UCSD-AML1 (cell line): ENCODE results near the gene SLC36A3.
"Not testable (repeated sequence)": the region's sequence is repeated elsewhere in the genome, so short reads cannot be mapped to it uniquely, and the experiment has no call there.

Experiments used
- DNase-seq: peaks from one replicate; lab custom pipeline; 2025; ENCODE audit not compliant: unreplicated experiment; lab: John Stamatoyannopoulos, UW

SLC36A3 gene

DNA sequence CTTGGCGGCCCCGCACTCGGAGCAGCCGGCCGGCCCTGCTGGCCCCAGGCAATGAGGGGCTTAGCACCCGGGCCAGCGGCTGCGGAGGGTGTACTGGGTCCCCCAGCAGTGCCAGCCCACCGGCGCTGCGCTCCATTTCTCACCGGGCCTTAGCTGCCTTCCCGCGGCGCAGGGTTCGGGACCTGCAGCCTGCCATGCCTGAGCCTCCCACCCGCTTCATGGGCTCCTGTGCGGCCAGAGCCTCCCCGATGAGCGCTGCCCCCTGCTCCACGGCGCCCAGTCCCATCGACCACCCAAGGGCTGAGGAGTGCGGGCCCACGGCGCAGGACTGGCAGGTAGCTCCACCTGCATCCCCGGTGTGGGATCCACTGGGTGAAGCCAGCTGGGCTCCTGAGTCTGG, 5.7 kb upstream of the SLC36A3 start:
- not testable (repeated sequence) for DNase-seq

DNA sequence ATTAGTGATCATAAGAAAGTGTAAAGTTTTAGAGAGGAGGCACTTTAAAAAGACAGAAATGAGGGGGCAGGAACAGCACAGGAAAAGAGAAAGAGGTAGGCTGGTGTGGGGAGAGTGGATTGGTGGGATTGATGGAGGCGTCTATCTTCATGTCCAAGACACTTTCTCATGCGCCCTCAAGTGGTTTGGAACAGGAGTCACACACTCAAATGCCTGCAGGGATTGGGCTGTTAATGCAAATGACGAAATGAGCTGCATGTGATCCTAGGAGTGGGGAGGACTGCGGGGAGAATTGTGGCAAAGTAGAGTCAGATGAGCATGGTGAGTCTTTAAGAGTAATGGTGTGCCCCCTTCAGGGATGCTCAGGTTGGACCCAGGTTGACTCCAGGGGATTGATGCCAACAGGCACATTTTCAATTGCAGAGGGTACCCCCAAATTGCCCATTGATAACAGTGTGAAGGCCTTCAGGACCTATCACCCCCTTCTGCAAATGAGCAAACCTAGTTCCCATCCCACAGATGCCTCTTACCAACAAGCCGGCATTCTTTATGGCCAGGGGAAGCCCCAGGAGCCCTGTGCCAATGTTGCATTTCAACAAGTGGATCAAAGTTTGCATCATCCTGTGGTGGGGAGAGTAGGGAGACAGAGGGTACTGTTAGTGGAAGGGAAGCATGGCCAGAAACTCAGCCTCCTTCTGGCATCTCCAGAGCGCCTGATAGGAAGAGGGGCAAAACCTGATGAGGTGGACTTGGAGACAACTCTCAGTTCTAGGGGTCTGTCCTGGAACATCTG, 5.3 kb downstream of the SLC36A3 start:
- DNase-seq, result no peak

DNA sequence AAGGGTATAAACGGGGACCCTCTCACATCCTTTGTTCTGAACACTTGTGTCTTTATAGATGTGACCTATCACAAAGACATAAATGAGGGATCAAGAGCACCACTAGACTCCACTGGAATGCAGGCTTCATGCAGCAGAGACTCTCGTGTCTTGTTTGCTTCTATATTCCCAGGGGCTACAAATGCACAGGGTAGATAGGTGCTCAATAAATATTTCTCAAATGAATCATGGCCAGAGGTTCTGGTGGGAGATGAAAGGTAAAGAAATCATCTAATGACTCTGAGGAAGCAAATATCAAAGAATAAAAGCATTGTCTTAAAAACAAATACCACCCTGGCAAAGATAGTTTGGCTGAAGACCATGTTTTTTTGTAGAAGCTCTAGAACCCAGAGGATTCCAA, 6.6 kb downstream of the SLC36A3 start:
- DNase-seq, result no peak

DNA sequence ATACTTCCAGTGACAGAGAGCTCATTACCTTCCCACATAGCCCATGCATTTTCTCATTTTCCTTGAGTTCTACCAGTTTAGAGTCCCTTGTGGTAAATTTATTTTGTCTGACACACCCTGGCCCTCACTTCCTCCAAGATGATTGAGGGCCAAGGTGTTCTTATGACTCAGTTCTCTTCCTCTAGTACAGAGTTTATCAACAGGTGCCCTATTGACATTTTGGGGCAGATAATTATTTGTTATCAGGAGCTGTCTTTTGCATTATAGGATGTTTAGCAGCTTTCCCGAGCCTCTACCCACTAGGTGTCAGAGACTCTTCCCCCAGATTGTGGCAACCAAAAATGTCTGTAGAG, 7.1 kb downstream of the SLC36A3 start:
- no peak for DNase-seq

DNA sequence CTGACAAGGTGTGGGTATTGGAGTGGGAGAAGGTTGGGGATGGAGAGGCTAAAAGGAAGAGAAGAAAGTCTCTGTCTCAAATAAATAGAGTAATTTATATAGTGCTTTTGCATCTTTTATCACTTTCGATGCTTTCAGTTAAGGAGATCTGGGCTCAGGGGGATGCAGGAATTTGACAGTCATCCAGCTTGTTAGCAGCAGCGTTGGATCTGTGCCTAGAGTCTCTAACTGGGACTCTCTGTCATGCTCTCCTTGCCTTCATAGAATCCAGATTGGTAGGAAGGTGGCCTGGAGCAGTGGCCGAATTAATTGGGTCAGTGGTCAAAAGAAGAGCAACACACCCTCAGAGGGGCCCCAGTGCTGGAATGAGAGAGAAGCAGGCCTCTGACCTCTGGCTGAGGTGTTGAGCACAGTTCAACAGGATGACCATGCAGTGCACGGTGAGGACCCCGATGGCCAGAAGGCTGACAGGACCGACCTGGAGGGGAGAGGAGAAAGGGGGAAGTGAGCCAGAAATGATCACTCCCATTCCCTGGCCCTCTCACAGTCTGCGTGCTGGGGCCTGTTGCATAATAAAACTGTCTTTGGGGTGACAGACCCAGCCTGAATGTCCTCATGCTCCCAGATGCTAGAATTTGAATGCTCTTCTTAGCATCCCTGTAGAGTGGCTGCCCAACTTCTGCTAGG, 7.6 kb downstream of the SLC36A3 start:
- DNase-seq, result no peak

DNA sequence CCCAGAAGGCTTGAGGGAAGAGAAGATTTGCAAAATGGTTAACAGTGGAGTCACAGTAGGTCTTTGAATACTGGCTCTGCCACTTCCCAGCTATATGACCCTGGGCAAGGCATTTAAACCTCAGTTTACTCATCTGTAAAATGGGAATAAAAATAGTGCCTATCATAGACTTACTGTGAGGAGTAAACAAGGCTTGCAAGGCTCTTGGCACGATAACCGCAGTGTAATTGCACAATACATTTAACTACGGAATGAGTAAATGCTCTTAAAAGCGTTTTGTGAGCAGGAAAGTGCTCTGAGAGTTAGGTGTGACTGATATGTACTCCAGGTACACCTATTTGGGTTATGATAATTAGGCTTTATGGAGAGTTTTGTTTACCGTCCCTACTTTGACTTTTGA, 8.4 kb downstream of the SLC36A3 start:
- no peak for DNase-seq

DNA sequence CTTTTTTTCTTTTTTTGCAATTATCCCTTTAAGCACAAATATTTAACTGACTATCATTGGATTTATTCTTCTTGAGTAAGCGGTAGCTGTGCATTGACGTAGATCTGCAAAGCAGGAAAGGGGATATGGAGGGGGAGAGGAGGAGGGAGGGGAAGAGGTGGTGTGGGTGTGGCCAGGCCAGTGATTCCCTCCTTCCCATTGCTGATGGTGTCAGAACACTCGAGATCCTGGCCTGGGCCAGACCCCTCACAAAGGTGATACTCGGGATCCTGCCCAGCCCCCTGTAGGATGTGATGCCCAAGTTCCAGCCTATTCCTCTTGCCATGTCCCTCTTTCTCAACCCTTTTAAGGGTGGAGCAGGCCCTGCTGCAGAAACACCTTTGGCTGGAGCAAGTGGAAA, 9.9 kb downstream of the SLC36A3 start:
- no peak for DNase-seq

DNA sequence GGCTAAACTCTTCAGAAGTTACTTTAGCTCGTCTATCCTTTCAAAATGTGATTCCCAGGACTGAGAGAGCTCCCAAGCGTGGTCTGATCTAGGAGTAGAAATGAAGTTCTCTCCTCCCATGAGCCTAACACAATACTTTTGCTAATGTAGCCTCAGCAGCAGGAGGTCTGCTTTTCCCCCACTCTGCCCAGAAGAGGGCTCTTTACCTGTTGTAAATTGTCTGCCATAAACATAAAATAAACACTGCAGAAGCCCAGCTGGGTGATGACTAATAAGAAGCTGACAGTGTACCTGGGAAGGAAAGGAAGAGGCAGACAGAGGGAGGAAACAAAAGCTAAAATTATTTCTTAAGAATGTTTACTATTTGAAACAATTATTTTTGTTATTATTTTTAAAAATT, 15.4 kb downstream of the SLC36A3 start:
- DNase-seq, result no peak

DNA sequence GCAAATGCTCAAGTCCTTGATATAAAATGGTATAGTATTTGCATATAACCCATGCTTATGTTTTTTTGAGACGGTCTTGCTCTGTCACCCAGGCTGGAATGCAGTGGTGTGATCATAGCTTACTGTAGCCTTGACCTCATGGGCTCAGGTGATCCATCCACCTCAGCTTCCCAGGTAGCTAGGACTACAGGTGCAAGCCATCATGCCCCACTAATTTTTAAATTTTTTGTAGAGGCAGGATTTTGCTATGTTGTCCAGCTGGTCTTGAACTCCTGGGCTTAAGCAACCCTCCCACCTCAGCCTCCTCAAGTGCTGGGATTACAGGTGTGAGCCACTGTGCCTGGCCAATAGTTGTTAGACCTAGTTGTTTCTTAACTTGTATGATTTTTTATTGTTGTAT, 17.3 kb downstream of the SLC36A3 start:
- DNase-seq, result no peak

DNA sequence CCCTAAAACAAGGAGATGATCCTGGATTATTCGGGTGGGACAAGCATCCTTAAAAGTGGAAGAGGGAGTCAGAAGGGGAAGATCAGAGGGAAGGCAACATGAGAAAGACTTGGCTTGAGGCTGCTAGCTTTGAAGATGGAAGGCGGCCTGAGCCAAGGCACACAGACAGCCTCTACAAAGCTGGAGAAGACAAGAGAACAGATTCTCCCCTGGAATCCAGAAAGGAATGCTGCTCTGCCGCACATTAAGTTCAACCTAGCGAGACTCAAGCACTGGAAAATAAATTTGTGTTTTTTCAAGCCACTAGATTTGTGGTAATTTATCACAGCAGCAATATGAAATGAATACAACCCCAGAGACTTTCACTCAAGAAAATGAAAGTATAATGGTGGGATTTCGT, 17.9 kb downstream of the SLC36A3 start:
- no peak for DNase-seq

DNA sequence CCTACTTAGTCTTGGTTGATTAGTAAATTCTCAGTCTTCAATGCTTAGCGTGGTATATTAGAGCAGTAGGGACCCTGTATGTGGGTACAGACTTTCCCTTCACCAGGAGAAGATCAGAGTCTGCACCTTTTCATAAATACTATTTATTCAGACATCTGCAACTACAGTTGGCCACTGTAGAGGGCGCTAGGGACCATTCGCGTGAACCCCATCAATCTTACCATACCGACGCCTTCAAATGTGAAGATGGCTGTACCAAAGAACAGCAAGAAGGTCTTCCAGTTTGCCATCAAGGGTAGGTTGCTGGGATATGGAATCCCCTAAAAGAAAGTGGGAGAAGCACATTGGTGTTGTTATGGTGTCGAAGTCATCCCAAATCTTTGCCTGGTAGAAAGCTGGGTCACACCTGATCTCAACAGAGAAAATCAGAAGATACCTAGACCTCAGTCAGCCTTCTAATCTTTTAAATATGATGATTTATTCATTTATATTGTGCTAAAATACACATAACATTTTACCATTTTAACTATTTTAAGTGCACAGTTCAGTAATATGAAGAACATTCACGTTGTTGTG, 19.1 kb downstream of the SLC36A3 start:
- DNase-seq, result no peak

DNA sequence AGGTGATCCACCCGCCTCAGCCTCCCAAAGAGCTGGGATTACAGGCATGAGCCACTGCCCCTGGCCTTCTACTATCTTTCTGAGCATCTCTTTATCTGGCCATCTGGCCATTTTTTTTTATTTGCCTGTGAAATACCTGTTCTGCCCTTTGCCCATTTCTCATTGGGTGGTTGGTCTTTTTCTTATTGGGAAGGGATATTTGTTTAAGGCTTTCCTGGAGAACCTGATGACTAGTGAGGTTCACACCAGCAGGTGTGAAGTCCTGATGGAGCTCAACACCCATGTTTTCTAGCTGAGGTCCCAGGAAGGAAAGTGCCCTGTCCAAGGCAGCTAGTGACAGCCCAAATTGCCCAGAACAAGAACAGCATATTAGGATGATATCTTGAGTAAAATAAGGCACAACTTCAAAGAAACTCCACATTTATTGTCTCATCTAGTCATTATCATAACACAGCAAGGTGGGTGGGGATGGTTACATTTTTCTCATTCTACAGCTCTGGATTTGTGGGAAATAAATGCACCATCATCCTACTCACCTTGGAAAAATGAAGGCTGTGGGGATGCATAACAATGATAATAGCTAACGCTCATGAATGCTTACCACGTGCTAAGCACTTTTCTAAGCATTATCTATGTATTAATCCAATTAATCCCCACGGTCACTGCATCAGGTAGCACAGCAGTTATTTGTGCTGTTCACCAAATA, 20.3 kb downstream of the SLC36A3 start:
- no peak for DNase-seq

DNA sequence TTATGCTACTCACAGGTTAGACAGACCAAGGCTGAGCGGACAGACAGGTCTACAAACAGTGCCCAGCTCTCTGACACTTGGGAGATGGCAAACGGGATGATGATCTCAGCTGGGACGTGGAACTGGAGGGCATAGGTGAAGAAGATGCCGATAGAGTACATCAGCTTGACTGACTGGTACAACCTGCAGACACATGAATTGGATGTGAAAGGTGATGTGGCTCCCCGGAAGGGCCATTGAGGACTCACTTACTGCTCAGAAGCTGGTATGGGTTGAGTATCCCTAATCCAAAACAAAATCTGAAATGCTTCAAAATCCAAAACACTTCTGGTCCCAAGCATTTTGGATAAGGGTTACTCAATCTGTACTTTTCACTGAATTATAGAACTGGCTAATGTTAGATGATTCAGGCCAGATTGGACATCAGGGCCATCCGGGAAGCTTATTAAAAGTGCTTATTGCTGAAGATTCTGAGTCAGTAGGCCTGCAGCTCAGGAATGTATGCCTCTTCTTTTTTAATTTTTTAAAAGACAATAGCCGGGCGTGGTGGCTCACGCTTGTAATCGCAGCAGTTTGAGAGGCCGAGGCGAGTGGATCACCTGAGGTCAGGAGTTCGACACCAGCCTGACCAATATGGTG, 22.4 kb downstream of the SLC36A3 start:
- DNase-seq, result no peak

DNA sequence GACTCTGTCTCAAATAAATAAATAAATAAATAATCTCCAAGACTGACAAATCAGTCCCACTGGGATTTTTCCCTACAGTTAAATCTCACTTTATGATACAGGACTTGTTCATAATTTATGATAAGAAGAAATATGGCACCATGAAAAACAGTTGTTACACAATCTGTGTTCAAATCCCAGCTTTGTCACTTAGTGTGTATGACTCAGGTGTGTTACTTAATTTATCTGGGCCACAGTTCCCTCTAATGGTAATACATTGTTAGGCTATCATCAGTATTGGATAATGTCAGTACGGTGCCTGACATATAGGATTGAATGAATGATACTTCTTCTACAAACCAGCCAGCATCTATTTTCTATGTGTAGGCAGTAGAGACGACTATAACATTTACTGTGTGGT, 23.1 kb downstream of the SLC36A3 start:
- no peak for DNase-seq

DNA sequence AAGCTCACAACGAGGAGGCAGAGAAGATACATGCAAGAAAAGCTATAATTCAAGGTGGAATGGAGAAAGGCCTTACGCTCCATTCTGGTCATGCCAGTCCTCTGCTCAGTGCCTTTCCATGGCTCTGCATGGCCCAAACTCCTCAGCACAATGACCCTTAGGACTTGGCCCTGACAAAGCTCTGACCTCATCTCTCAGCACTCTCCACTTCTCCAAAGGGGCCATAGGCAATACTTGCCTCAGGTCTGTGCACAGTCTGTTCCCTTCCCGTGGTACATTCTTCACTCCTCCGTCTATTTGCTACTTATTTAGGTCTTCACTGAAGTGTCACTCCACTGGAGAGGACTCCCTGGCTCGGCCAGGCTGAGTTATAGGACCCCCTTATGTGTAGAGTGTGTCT, 24.7 kb downstream of the SLC36A3 start:
- no peak for DNase-seq

DNA sequence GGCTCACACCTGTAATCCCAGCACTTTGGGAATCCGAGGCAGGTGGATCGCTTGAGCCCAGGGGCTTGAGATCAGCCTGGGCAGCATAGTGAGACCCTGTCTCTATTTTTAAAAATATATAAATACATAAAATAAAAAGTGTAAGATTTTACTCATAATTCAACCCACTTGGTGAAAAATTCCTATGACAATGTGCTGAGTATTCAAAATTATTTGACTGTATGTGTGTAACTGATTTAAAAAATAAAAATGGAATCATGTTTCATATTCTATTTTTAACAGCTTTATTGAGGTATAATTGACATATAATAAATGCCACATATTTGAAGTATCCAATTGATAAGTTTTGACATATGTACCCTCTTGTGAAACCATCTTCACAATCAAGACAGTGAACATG, 27.8 kb downstream of the SLC36A3 start:
- no peak for DNase-seq

DNA sequence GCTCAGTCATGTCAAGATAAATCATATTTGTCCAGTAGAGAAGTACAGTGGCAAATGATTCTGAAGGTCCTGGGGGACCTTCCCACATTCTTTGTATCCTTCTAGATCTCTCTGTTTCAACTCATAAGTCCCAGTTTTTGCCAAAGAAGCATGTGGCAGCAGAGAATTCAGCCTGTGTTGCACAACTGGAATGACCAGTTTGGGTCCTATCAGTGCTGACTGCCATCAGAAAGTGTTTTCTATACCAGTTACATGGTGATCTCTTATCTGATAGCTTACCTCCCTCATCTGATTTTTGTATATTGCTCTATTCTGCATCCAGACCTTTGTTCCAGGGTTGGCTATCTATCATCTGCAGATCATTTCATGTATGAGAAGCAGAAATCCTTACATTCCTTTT, 28.9 kb downstream of the SLC36A3 start:
- DNase-seq, result no peak

DNA sequence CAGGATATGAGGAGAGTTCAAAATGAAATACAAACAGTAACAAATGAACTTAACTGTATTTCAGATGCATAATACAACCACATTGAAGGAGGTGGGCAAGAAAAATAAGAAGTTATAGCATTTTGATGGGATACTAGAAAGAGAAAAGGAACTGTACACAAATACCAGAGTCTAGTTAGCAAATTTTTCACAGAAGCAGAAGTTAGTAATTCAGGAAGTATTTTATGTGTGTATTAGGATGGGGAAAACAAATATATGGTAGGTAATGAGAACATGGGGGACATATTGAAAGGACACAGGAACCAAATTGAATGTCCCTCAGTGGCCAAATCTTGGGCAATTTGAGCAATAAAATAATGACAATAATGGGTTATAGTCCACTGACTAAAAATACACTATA, 32.2 kb downstream of the SLC36A3 start:
- DNase-seq, result no peak

DNA sequence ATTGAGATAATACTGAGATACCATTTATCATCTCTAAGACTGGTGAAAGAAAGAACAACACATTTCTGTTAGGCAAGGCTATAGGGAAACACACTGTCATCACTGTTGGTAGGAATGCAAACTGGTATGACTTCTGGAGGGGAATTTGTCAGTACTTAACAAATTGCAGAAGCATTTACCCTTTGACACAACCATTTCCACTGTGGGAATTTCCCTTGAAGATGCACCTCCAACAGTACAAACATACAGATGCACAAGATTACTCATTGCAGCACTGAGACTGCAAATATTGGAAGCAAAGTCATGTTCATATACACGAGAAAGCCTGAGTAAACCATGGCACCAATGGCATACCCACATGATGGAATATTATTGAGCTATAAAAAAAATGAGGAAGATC, 33.0 kb downstream of the SLC36A3 start:
- DNase-seq, result no peak

DNA sequence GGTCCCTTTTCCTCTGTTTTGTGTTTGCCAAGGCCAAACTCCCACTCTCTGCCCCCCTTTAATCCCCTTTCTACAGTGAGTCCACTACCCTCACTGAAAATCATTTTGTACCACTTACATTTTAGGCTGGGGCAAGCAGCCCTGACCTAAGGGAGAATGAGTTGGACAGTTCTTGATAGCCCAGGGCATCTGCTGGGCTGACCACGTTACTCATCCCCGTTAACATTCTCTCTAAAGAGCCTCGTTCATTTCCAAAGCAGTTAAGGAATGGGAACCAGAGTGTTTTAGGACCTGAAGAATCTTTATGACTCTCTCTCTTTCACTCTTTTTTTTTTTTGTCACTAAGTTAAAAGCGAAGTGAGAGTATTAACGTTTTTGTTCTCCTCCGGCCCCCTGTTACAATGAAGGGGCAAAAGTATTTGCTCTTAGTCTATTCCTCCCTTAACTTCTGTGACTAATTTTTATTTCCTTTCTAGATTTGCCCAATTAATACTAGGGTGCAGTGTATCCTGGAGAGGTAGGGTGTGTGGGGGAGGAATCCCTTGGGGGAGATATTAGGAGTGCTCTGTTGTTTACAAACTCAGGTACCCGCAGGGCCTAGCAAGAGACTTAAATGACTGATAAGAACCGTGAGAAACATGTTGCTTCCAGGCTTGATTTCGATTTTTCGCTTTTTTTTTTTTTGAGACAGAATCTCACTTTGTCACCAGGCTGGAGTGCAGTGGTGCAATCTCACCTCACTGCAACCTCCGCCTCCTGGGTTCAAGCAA, 35.9 kb downstream of the SLC36A3 start:
- no peak for DNase-seq

DNA sequence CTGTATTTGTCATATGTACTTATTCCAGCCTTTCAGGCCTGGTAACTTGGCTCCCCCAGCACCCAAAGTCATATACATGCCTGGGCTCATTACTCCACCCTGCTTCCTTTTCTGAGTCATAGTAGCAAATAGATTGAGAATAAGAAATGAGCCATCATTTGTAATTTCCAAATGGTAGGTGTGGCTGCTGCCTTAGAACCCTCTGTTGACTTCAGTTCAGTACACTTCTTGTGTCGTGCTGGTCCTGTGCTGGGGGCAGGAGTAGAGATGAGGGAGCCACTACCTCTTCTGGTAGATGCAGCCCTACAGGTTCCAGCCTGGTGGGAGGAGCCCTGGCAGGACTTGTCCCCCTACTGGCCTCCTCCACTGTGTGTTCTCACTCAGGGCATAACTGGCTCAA, 39.5 kb downstream of the SLC36A3 start:
- DNase-seq, result no peak
